ENCODE measurements around the gene PPP2R5E.

DNA sequence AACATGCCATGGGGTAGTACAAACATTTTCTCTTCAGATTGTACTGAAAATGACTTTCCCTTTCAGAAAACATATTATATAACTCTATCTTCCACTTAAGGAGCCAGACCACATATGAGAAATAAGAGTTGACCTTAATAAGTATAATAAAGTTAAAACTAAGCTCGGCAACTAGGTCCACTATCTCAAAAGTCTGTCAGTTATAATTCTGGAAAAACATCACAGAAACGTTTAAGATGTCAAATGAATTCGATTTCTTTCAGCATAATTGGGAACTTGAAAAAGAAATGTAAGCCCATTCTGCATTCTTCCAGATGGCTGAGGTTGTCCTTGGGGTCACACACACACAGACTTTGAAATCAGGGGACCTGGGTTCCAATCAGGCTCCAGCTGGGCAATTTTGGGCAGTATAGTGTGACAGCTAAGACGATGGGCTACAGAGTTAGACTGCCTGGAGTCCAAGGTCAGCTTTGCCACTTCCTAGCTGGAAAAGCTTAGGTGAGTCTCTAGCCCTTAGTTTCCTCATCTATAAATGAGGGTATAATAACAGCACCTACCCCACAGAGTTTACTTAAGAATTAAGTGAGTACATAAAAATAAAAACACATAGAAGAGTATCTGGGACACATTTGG, 75.6 kb downstream of the PPP2R5E start:
- no peak for TF ChIP-seq POLR2A (IDR thresholded peaks at IDR 0.05; ENCODE audit: extremely low read depth, insufficient read length)
- TF ChIP-seq, protein P1, sequence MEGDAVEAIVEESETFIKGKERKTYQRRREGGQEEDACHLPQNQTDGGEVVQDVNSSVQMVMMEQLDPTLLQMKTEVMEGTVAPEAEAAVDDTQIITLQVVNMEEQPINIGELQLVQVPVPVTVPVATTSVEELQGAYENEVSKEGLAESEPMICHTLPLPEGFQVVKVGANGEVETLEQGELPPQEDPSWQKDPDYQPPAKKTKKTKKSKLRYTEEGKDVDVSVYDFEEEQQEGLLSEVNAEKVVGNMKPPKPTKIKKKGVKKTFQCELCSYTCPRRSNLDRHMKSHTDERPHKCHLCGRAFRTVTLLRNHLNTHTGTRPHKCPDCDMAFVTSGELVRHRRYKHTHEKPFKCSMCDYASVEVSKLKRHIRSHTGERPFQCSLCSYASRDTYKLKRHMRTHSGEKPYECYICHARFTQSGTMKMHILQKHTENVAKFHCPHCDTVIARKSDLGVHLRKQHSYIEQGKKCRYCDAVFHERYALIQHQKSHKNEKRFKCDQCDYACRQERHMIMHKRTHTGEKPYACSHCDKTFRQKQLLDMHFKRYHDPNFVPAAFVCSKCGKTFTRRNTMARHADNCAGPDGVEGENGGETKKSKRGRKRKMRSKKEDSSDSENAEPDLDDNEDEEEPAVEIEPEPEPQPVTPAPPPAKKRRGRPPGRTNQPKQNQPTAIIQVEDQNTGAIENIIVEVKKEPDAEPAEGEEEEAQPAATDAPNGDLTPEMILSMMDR (IDR thresholded peaks at IDR 0.05; ENCODE audit: low read depth, low read length), result no peak
- TF ChIP-seq, protein P2, sequence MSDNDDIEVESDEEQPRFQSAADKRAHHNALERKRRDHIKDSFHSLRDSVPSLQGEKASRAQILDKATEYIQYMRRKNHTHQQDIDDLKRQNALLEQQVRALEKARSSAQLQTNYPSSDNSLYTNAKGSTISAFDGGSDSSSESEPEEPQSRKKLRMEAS (IDR thresholded peaks at IDR 0.05; ENCODE audit: low read depth, low read length), result no peak

Data from NB4 (cell line).